ENCODE measurements around the gene PACS2. TPM values are rescaled to one million over a fixed set of nuclear protein-coding genes. Genes with fewer than 3 reads are reported as not detected.

The PACS2 gene
- total RNA-seq, 1 donor from 2014 or later: 263 TPM

DNA sequence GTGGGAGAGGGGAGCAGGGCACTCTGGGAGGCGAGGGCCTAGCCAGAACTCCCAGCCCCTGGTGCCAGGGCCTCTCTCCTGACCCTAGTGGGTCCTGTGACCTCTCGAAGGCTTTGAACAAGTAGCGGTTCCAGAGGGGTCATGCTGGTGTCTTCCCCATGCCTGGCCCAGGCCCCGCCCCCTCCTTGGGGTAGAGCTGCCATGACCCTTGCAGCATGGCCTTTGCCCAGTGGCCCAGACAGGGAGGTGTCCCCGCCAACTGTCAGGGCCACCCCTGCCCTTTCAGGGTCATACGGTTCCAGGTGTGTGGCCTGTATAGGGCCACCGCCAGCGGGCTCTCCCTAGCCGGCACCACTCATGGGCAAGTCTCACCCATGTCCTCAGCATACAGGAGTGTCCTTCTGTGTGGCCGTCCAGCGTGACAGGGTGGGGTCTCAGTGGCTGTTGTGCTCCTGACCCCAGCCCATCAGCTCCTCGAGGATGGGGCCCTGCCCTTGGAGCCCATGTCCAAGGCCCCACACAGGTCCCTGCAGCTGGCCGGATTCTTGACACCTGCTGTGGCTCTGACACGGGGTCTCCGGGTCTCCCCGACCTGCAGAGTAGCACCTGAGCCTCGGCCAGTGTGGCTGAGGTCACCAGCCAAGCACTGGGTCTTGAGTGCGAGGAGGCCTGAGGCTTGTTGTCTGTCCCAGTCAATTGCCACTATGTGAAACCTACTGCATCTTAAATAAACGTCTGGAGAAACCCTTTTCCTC is 34.6 kb downstream of the PACS2 start:
- Mint-ChIP-seq H3K27ac (ENCODE audit: unreplicated experiment) (no peak overlapping the region), H3K27me3 (ENCODE audit: unreplicated experiment) (peaks cover 12% of the 10 kb centered on the region), H3K4me1 (ENCODE audit: low read depth, unreplicated experiment) (peaks cover 3% of the 10 kb centered on the region), H3K4me3 (ENCODE audit: unreplicated experiment) (no peak overlapping the region), H3K36me3 (ENCODE audit: unreplicated experiment) (peaks cover 6% of the 10 kb centered on the region), H3K9me3 (ENCODE audit: unreplicated experiment) (peaks cover 8% of the 10 kb centered on the region)
- no peak for DNase-seq
- TF ChIP-seq, protein P1, sequence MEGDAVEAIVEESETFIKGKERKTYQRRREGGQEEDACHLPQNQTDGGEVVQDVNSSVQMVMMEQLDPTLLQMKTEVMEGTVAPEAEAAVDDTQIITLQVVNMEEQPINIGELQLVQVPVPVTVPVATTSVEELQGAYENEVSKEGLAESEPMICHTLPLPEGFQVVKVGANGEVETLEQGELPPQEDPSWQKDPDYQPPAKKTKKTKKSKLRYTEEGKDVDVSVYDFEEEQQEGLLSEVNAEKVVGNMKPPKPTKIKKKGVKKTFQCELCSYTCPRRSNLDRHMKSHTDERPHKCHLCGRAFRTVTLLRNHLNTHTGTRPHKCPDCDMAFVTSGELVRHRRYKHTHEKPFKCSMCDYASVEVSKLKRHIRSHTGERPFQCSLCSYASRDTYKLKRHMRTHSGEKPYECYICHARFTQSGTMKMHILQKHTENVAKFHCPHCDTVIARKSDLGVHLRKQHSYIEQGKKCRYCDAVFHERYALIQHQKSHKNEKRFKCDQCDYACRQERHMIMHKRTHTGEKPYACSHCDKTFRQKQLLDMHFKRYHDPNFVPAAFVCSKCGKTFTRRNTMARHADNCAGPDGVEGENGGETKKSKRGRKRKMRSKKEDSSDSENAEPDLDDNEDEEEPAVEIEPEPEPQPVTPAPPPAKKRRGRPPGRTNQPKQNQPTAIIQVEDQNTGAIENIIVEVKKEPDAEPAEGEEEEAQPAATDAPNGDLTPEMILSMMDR (IDR thresholded peaks at IDR 0.05; ENCODE audit: partially characterized antibody, unreplicated experiment): no peak

DNA sequence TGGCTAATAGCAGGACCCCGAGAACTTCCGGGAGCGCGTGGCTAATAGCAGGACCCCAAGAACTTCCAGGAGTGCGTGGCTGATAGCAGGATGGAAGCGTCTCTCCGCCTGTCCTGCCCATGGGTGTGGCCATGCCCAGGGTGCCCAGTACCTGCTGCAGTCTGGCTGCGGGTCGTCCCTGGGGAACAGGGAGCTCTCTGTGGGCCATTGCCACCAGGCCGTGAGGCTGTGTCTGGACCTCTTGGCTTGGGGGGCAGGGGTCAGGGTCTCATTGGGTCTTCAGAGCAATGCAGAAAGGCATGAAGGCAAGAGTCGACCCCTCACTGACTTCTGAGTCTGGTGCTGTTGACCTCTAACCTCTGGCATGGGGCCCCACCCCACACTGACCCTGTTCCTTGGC is 35.4 kb downstream of the PACS2 start:
- DNase-seq: no peak
- Mint-ChIP-seq H3K36me3 (ENCODE audit: unreplicated experiment) (peaks cover 6% of the 10 kb centered on the region), H3K27ac (ENCODE audit: unreplicated experiment) (no peak overlapping the region), H3K9me3 (ENCODE audit: unreplicated experiment) (peaks cover 7% of the 10 kb centered on the region), H3K4me3 (ENCODE audit: unreplicated experiment) (no peak overlapping the region), H3K27me3 (ENCODE audit: unreplicated experiment) (peaks cover 12% of the 10 kb centered on the region), H3K4me1 (ENCODE audit: low read depth, unreplicated experiment) (peaks cover 3% of the 10 kb centered on the region)
- TF ChIP-seq, protein P1 (IDR thresholded peaks at IDR 0.05; ENCODE audit: partially characterized antibody, unreplicated experiment): no peak

DNA sequence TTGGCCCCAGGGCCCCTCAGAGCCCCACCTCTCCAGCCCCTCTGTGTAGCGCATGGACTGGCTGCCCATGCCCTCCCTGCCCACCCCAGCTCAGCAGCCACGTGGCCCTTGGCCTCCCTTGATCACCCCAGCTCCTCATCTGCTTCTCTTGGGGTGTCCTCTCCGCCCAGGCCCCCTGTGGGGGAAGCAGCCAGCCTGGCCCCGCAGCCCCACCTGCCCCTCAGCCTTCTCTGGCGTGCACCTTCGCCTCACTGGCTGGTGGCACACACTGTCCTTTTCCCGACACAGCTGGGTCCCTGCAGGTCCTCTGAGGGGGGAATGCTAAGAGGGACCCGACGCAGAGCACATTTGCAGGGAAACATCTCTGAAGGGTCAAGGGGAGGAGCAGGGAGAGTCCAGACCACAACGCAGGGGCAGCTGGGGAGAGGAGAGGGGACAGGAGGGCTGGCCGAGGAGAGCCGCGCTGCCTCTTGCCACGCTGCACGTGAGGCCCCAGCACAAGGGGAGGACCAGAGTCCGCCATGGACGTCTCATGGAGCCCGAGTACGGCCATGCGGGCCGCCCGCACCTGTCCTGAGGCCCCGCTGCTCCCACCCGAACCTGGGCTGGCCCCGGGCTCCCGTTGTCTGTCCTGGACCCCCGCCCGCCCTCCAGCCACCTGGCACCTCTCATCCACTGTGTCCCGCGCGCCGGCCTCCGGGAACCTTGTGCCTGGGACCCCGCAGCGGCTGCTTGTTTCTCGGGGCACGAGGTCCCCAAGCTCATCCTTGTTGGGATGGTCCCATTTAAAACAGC is 36.1 kb downstream of the PACS2 start:
- Mint-ChIP-seq H3K4me3 (ENCODE audit: unreplicated experiment) (no peak overlapping the region), H3K4me1 (ENCODE audit: low read depth, unreplicated experiment) (peaks cover 3% of the 10 kb centered on the region), H3K9me3 (ENCODE audit: unreplicated experiment) (peaks cover 7% of the 10 kb centered on the region), H3K27me3 (ENCODE audit: unreplicated experiment) (peaks cover 12% of the 10 kb centered on the region), H3K36me3 (ENCODE audit: unreplicated experiment) (peaks cover 3% of the 10 kb centered on the region), H3K27ac (ENCODE audit: unreplicated experiment) (no peak overlapping the region)
- no peak for DNase-seq
- TF ChIP-seq, protein P1 (IDR thresholded peaks at IDR 0.05; ENCODE audit: partially characterized antibody, unreplicated experiment): no peak

DNA sequence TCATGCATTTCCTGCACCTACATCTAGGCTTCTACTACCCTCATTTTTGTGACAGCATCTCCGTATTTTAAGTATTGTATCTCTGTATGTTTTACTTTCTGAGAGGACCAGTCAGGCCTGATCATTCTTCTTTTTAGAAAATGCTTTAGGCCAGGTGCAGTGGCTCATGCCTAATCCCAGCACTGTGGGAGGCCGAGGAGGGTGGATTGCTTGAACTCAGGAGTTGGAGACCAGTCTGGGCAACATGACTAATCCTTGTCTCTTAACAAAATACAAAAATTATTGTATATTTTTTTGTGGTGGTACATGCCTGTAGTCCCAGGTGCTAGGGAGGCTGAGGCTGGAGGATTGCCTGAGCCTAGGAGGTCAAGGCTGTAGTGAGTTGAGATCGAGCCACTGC is 36.9 kb downstream of the PACS2 start:
- no peak overlapping the region for H3K27ac Mint-ChIP-seq (ENCODE audit: unreplicated experiment)

More for the DNA sequence above, 36.9 kb downstream of the PACS2 start:
- DNase-seq: no peak
- TF ChIP-seq, protein P1 (IDR thresholded peaks at IDR 0.05; ENCODE audit: partially characterized antibody, unreplicated experiment): no peak
- Mint-ChIP-seq H3K9me3 (ENCODE audit: unreplicated experiment) (peaks cover 7% of the 10 kb centered on the region), H3K4me1 (ENCODE audit: low read depth, unreplicated experiment) (peaks cover 3% of the 10 kb centered on the region), H3K4me3 (ENCODE audit: unreplicated experiment) (no peak overlapping the region), H3K27me3 (ENCODE audit: unreplicated experiment) (peaks cover 12% of the 10 kb centered on the region), H3K36me3 (ENCODE audit: unreplicated experiment) (no peaks in the 10 kb centered on the region)

Measured in glutamatergic neuron (in vitro differentiated cells).